ENCODE measurements around the gene NME9. TPM values are rescaled to one million over a fixed set of nuclear protein-coding genes. Genes with fewer than 3 reads are reported as not detected.
A peak's percentile ranks its signal among the peaks of the same experiment; 100 is the strongest.

NME9 gene
- polyA plus RNA-seq, 2 of the 4 experiments (the other 2 are of a cell fraction) = 0.05 TPM; not detected in 1

- ATAC-seq = 0 out of 6 replicates have a peak, but pooled peaks of 1 of the 2 experiments have one; percentile 13
- 12% methylated on average over 4 of the region's 4 CpGs for WGBS (ENCODE audit: missing lambda C conversion rate)
Observed at GRCh38 chr3:138332472-138333073, 2.9 kb upstream of the NME9 start.

GRCh38 chr3:138331143-138331894, 1.7 kb upstream of the NME9 start:
- no peak for FAIRE-seq
- Histone ChIP-seq H3K9me3 (no peaks in the 10 kb centered on the region), H3K4me1 (peaks cover 9% of the 10 kb centered on the region; the same call in 2 of the 3 replicates), H3K27ac (no peak overlapping the region), H3K4me2 (no peak overlapping the region), H3K4me3 (no peak overlapping the region)
- peak in 1 of 2 experiments; percentile 28 for DNase-seq (ENCODE audit: low read depth in 1 of 2, low spot score in 1 of 2)
- ATAC-seq = no peak
- WGBS (ENCODE audit: missing lambda C conversion rate) = 70% methylated on average over 6 of the region's 6 CpGs
- ChIA-PET CTCF (interaction anchor here (0.7 to 1.9 kb wide), 8 partner anchors 16 to 605 kb away, joined by 3 to 7 read pairs (median 3); no protein-coding TSS in a partner anchor), POLR2A (no interaction called here)
- TF ChIP-seq FOSL2 (IDR thresholded peaks at IDR 0.05) (no peak), FOSL2 (CRISPR knock-in tag; IDR thresholded peaks at IDR 0.05) (no peak), RARB (CRISPR knock-in tag; IDR thresholded peaks at IDR 0.05) (no peak), CBX8 (IDR thresholded peaks at IDR 0.05) (no peak), BHLHE40 (IDR thresholded peaks at IDR 0.05; ENCODE audit: low read depth, low read length) (no peak), HEYL (CRISPR knock-in tag; IDR thresholded peaks at IDR 0.05) (no peak), ZSCAN20 (CRISPR knock-in tag; IDR thresholded peaks at IDR 0.05) (no peak), MYC (IDR thresholded peaks at IDR 0.05; ENCODE audit: borderline replicate concordance, low read length) (no peak), FOXS1 (CRISPR knock-in tag; IDR thresholded peaks at IDR 0.05) (no peak)

More at GRCh38 chr3:138332472-138333073, 2.9 kb upstream of the NME9 start:
- ChIA-PET POLR2A (no interaction called here), CTCF (interaction anchor here (0.6 to 1.5 kb wide), 10 partner anchors 9 to 591 kb away, joined by 3 to 5 read pairs (median 4); no protein-coding TSS in a partner anchor)
- 0 out of 3 replicates have a peak overlapping the region, but pooled peaks have one; percentile 5 for H3K4me2 ChIP-seq
- TF ChIP-seq SMC3 (IDR thresholded peaks at IDR 0.05) = peak; percentile 54; the same call in 2 of the 3 replicates
- no peak for TF ChIP-seq MAX (IDR thresholded peaks at IDR 0.05)
- peak; percentile 60 for TF ChIP-seq CTCF (IDR thresholded peaks at IDR 0.05)
- TF ChIP-seq CBX8 (IDR thresholded peaks at IDR 0.05) = no peak
- no peak for TF ChIP-seq TP53 (CRISPR knock-in tag; IDR thresholded peaks at IDR 0.05)
- TF ChIP-seq TFCP2L1 (CRISPR knock-in tag; IDR thresholded peaks at IDR 0.05) = no peak
- TF ChIP-seq JUNB (IDR thresholded peaks at IDR 0.05) = no peak
- no peak for TF ChIP-seq HOXA7 (CRISPR knock-in tag; IDR thresholded peaks at IDR 0.05)
- TF ChIP-seq EP300 (IDR thresholded peaks at IDR 0.05) = no peak
- peak; percentile 55 to 61 for TF ChIP-seq RAD21 (conservative IDR thresholded peaks at IDR 0.05 in 1 of 2, IDR thresholded peaks at IDR 0.05 in 1 of 2)
- no peak for TF ChIP-seq ESRRA (IDR thresholded peaks at IDR 0.05; ENCODE audit: borderline replicate concordance, low read length)
- no peak for TF ChIP-seq ELK1 (IDR thresholded peaks at IDR 0.05; ENCODE audit: low read depth, low read length)
- TF ChIP-seq NFE2L2 (conservative IDR thresholded peaks at IDR 0.05; ENCODE audit: low read length) = no peak
- no peak for TF ChIP-seq HEYL (CRISPR knock-in tag; IDR thresholded peaks at IDR 0.05)
- TF ChIP-seq CEBPB (IDR thresholded peaks at IDR 0.05) = no peak
- no peak for TF ChIP-seq USF2 (IDR thresholded peaks at IDR 0.05)
- TF ChIP-seq NPAS2 (CRISPR knock-in tag; IDR thresholded peaks at IDR 0.05; ENCODE audit: borderline replicate concordance) = no peak
- no peak overlapping the region for H3K27ac ChIP-seq
- no peak overlapping the region for H3K4me3 ChIP-seq
- FAIRE-seq (no peak), DNase-seq (ENCODE audit: low read depth in 1 of 2, low spot score in 1 of 2) (peak; percentile 40 to 44)
- peaks cover 9% of the 10 kb centered on the region; the same call in 2 of the 3 replicates for H3K4me1 ChIP-seq
- no peaks in the 10 kb centered on the region for H3K9me3 ChIP-seq

Measured in A549 (cell line).